Transverse colon (tissue), 3 donors: ENCODE results near the gene SLC22A14.

Source experiments
- CTCF ChIP-seq, 5 experiments: fragments of 200-600 bp in 3 of 5; fragments of 450-650 bp in 2 of 5; sonication (generic) in 3 of 5; IDR thresholded peaks; 1 replicate in 2 of 5; 2 replicates in 3 of 5; pipeline ENCODE4 v1.5.1; 2016 to 2017; ENCODE audit warnings: antibody characterized with exemption in 5 of 5, inconsistent platforms in 3 of 5, mild to moderate bottlenecking in 2 of 5, moderate library complexity in 1 of 5
- POLR2A ChIP-seq: fragments of 450-650 bp; IDR thresholded peaks from one replicate; pipeline ENCODE4 v1.6.1; 2016; ENCODE audit warnings: antibody characterized with exemption, mild to moderate bottlenecking, moderate library complexity

DNA sequence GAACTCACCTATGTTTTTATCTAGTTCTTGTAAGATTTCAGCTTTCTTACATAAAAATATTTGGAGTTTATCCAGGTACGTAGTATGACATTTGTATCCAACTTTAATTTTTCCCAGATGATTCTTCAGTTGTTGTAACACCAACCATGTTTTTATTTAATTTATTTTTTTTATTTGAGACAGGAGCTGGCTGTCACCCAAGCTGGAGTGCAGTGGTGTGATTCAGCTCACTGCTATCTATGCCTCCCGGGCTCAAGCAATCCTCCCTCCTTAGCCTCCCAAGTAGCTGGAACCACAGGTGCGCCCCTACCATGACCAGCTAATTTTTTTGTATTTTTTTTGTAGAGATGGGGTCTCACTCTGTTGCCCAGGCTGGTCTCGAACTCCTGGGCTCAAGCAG lies 71.1 kb downstream of the SLC22A14 start:
- no peak for TF ChIP-seq POLR2A
- TF ChIP-seq CTCF (IDR thresholded peaks at IDR 0.05), result no peak
